Measurements from ENCODE around the gene SRA1. TPM values are rescaled to one million over a fixed set of nuclear protein-coding genes. Genes with fewer than 3 reads are reported as not detected.

The SRA1 gene
- total and polyA plus RNA-seq, 2 of the 8 experiments (the other 6 are each of a cell fraction or from before 2014, with no cell fraction given), result 27.4 to 39.4 TPM

DNA sequence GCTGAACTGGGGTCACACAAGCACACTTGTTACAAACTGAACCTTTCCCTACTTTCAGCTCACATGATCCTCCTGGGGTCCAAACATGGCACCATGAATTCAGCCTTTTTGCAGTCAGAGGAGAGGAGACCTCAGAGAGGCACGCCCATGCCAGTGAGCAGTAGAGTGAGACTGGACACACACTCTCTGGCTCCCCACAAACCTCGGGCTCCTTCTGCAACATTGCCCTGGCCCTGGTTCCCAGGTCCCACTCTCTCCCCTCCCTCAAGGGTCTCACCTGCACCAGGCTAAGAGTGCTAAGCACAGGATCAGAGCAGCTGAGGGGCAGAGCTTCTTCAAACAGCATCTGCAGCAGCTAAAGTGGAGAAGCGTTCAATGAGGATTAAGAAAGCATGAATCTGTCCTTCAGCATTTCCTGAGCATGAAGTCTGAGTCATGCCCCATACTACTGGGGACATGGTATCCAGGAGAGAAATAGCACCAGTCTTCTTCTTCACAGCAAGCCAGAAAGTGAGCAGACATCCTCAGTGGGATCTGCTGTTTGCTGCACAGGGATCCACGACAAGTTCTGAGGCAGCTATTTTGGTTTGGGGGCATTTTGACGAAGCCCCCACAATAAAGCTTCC, 34.6 kb upstream of the SRA1 start:
- Histone ChIP-seq H3K79me1 (ENCODE audit: low read depth, low read length) (no peaks in the 10 kb centered on the region), H2BK20ac (ENCODE audit: low read length) (no peak overlapping the region), H2BK5ac (ENCODE audit: low read depth, low read length) (no peak overlapping the region), H2BK120ac (replicated peaks; ENCODE audit: low read depth, low read length) (no peak overlapping the region), H3K14ac (ENCODE audit: insufficient read length) (no peak overlapping the region), H2BK12ac (ENCODE audit: low read depth, low read length) (no peak overlapping the region; the same call in 1 of the 2 replicates), H3K36me3 (ENCODE audit: control insufficient read depth in 2 of 4, insufficient read depth in 4 of 4, low read length in 3 of 4) (no peaks in the 10 kb centered on the region), H3K79me2 (ENCODE audit: control insufficient read depth in 1 of 2, insufficient read depth in 2 of 2, low read length in 2 of 2) (no peaks in the 10 kb centered on the region), H3K4ac (replicated peaks; ENCODE audit: insufficient read length, low read depth, low read length) (no peak overlapping the region), H3K27ac (ENCODE audit: low read depth, low read length) (no peak overlapping the region), H3K4me2 (ENCODE audit: insufficient read depth in 1 of 2, low read depth in 2 of 2, low read length in 2 of 2) (no peak overlapping the region), H3K9me3 (ENCODE audit: insufficient read depth in 2 of 2, low read depth in 1 of 2, low read length in 1 of 2) (no peaks in the 10 kb centered on the region), H4K91ac (replicated peaks; ENCODE audit: insufficient read length, low read length) (no peak overlapping the region), H2AFZ (ENCODE audit: low read length) (peak overlapping the region; percentile 97; the same call in 1 of the 2 replicates), H4K8ac (ENCODE audit: extremely low read depth, insufficient read depth, low read length) (no peak overlapping the region; the same call in 1 of the 2 replicates), H4K5ac (ENCODE audit: insufficient read length, low read depth, low read length) (no peak overlapping the region), H3K18ac (ENCODE audit: extremely low read depth, low read length) (no peak overlapping the region), H2AK5ac (ENCODE audit: low read depth, low read length) (no peak overlapping the region), H3K4me3 (ENCODE audit: extremely low read depth in 1 of 4, insufficient read depth in 2 of 4, low read depth in 3 of 4, low read length in 4 of 4) (no peak overlapping the region), H3K56ac (replicated peaks; ENCODE audit: insufficient read length, low read depth, low read length) (no peak overlapping the region), H2BK15ac (ENCODE audit: low read length) (no peak overlapping the region), H3K27me3 (replicated peaks in 1 of 4; ENCODE audit: control insufficient read depth in 3 of 4, extremely low read depth in 1 of 4, insufficient read depth in 3 of 4, low read length in 3 of 4) (no peaks in the 10 kb centered on the region), H4K20me1 (replicated peaks in 1 of 2; ENCODE audit: control insufficient read depth in 1 of 2, insufficient read depth in 2 of 2, low read length in 2 of 2) (no peaks in the 10 kb centered on the region), H3K9ac (replicated peaks in 1 of 4; ENCODE audit: extremely low read depth in 1 of 4, low read depth in 3 of 4, low read length in 3 of 4) (no peak overlapping the region), H3K4me1 (replicated peaks in 1 of 4; ENCODE audit: control insufficient read depth in 3 of 4, insufficient read depth in 4 of 4, low read length in 3 of 4) (no peaks in the 10 kb centered on the region), H3K23ac (ENCODE audit: insufficient read length) (no peak overlapping the region), H3K23me2 (ENCODE audit: low read depth, low read length) (peaks cover 1% of the 10 kb centered on the region; the same call in 1 of the 2 replicates)
- WGBS, 2 experiments (ENCODE audit: extremely low coverage in 1 of 2, insufficient coverage in 1 of 2, insufficient read length in 1 of 2, insufficient replicate concordance in 2 of 2, low coverage in 1 of 2, low lambda C conversion rate in 2 of 2, missing lambda C conversion rate in 1 of 2), result 91% methylated on average over 5 of the region's 5 CpGs; no CpG with 5 or more reads in 1 of the 2 experiments
- CTCF ChIA-PET (ENCODE audit: partially characterized antibody), result no interaction called here
- FAIRE-seq (no peak), DNase-seq (ENCODE audit: low read depth in 1 of 2, low spot score in 2 of 2) (no peak)
- POLR2A ChIA-PET (ENCODE audit: partially characterized antibody), result interaction anchor here (1.5 kb wide), 1 partner anchor 20 kb away, joined by 3 read pairs; no protein-coding TSS in a partner anchor
- TF ChIP-seq RBBP5 (IDR thresholded peaks at IDR 0.05; ENCODE audit: borderline replicate concordance, low read depth, low read length) (no peak), EGR1 (IDR thresholded peaks at IDR 0.05; ENCODE audit: borderline replicate concordance, low read depth, low read length) (no peak), SIX5 (IDR thresholded peaks at IDR 0.05; ENCODE audit: low read depth, low read length) (no peak), SRF (IDR thresholded peaks at IDR 0.05; ENCODE audit: low read depth, low read length) (no peak)

Measured in H1 (cell line).